Prostate gland (tissue), 2 donors: Measurements from ENCODE around the gene CDHR1. TPM values are rescaled to one million over a fixed set of nuclear protein-coding genes. Genes with fewer than 3 reads are reported as not detected.

Experiments used
- DNase-seq: peaks from one replicate; pipeline ENCODE4 v3.0.0-alpha.2; 2019; ENCODE audit warnings: low spot score
- H3K27ac ChIP-seq, 2 donors: fragments of 200-600 bp; sonication (generic); 2 replicates each; pipeline ENCODE4 v1.5.1; 2017 to 2019
- H3K27me3 ChIP-seq: fragments of 200-600 bp; sonication (generic); replicated peaks from 2 replicates; pipeline ENCODE4 v1.5.1; 2019; ENCODE audit not compliant: insufficient read depth
- H3K36me3 ChIP-seq, 2 donors: fragments of 200-600 bp; sonication (generic); 1 replicate in 1 of 2; 2 replicates in 1 of 2; pipeline versions ENCODE4 v1.5.1 to v1.8.1; 2017 to 2019
- H3K4me1 ChIP-seq: fragments of 200-600 bp; sonication (generic); replicated peaks from 2 replicates; pipeline ENCODE4 v1.5.1; 2019
- H3K4me3 ChIP-seq, 2 donors: fragments of 200-600 bp; sonication (generic); 2 replicates each; pipeline ENCODE4 v1.5.1; 2017 to 2019
- H3K9me3 ChIP-seq: fragments of 200-600 bp; sonication (generic); 2 replicates; pipeline ENCODE4 v1.5.1; 2017
- CTCF ChIP-seq, 4 experiments: fragments of 200-600 bp in 2 of 4; fragments of 450-650 bp in 2 of 4; sonication (generic) in 2 of 4; IDR thresholded peaks; 1 replicate in 3 of 4; 2 replicates in 1 of 4; pipeline ENCODE4 v1.5.1; 2016 to 2019; ENCODE audit warnings: antibody characterized with exemption in 4 of 4, mild to moderate bottlenecking in 2 of 4, moderate library complexity in 2 of 4
- POLR2A ChIP-seq: fragments of 450-650 bp; IDR thresholded peaks from one replicate; pipeline ENCODE4 v1.6.1; 2016; ENCODE audit warnings: antibody characterized with exemption, mild to moderate bottlenecking
- POLR2AphosphoS5 ChIP-seq: sonication (generic); formaldehyde crosslinking; IDR thresholded peaks from one replicate; pipeline ENCODE4 v1.6.1; 2017; ENCODE audit warnings: antibody characterized with exemption
- WGBS: methylation state at CpG from one replicate; pipeline ENCODE4 v1.1.5; 2018; 5-methylcytosine and 5-hydroxymethylcytosine counted together
- intact Hi-C: fragments of 100-400 bp; cut with DNase I; formaldehyde crosslinking; loops from one replicate; pipeline ENCODE4 v1.14.2; 2022
- total RNA-seq, 2 donors: library from RNA; depleted of rRNA; stranded (reverse); fragments of >200 nt; gene quantifications; one replicate each; pipeline ENCODE4 v1.1.0, GENCODE V29; 2016

CDHR1 gene
- total RNA-seq, 2 donors from 2014 or later, result 0.45 to 0.82 TPM

DNA sequence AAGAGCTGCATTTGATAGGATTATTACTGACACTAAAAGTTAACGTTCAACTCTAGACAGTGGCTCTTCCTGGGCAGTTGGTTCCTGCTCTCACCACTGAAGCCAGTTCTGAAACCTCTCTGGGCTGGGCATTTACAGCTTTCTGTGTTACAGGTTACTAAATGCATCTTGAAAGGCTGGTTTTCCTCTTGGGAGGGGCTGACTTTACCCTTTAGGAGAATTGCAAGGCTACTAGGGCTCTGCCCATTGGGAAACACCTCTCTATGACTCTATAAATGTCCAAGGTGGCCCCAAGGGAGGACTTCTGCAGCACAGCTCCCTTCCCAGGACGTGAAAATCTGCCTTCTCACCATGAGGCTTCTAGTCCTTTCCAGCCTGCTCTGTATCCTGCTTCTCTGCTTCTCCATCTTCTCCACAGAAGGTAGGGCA is 20.8 kb upstream of the CDHR1 start, which contains the start of gene GPR15LG:
Gene GPR15LG, plus strand, starts transcription at position 301 of the 429 bp plus-strand sequence. Its CDS starts 51 bp downstream, at position 352.
- Histone ChIP-seq H3K4me3 (no peak within 1 kb of the TSS), H3K4me1 (no peaks in the 10 kb centered on the region), H3K36me3 (no peaks in the 10 kb centered on the region), H3K27me3 (no peaks in the 10 kb centered on the region), H3K9me3 (no peaks in the 10 kb centered on the region), H3K27ac (peak within 1 kb of the TSS; percentile 29 to 60)
- intact Hi-C loops, result no loop called here
- TF ChIP-seq POLR2AphosphoS5, result no peak
- no peak for TF ChIP-seq POLR2A
- no peak for TF ChIP-seq CTCF (IDR thresholded peaks at IDR 0.05)
- no peak for DNase-seq
- 42% methylated on average over 2 of the region's 2 CpGs for WGBS

DNA sequence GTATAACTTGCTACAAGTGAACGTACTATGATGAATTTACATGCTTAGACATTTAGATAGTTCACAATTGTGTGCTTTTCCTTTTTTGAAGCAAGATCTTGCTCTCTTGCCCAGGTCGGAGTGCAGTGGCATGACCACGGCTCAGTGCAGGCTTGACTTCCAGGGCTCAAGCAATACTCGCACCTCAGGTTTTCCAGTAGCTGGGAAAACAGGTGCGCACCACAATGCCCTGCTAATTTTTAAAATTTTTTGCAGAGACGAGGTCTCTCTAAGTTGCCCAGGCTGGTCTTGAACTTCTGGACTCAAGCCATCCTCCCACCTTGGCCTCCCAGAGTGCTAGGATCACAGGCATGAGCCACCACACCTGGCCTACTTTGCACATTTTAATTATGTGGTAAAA is 18.9 kb upstream of the CDHR1 start:
- no peaks in the 10 kb centered on the region for H3K27me3 ChIP-seq
- no peak overlapping the region for H3K4me3 ChIP-seq
- no peak overlapping the region for H3K27ac ChIP-seq
- intact Hi-C loops, result no loop called here
- no peaks in the 10 kb centered on the region for H3K9me3 ChIP-seq
- TF ChIP-seq POLR2A (no peak), POLR2AphosphoS5 (no peak), CTCF (IDR thresholded peaks at IDR 0.05) (no peak)
- DNase-seq, result no peak
- no peaks in the 10 kb centered on the region for H3K4me1 ChIP-seq
- H3K36me3 ChIP-seq, result no peaks in the 10 kb centered on the region
- 95% methylated on average over 6 of the region's 6 CpGs for WGBS

DNA sequence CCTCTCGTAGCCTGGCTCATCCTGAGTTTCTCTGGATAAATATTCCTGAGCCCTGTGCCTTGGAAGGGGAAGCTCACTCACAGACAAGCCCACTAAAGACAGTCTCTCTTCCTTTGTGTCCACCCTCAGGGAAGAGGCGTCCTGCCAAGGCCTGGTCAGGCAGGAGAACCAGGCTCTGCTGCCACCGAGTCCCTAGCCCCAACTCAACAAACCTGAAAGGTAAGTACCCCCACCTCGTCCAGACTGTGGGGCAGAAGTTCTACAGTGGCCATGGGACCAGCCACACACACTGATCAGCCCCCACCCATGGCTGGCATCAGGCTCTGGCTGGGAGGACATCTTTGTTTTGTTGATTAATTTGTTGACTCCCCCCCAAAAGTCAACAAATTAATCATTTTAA is 18.0 kb upstream of the CDHR1 start:
- Histone ChIP-seq H3K9me3 (no peaks in the 10 kb centered on the region), H3K4me1 (no peaks in the 10 kb centered on the region), H3K27me3 (no peaks in the 10 kb centered on the region), H3K27ac (no peak overlapping the region), H3K36me3 (no peaks in the 10 kb centered on the region), H3K4me3 (no peak overlapping the region)
- 55% methylated on average over 4 of the region's 4 CpGs for WGBS
- no peak for DNase-seq
- intact Hi-C loops, result no loop called here
- TF ChIP-seq POLR2A, result no peak
- TF ChIP-seq POLR2AphosphoS5, result no peak
- TF ChIP-seq CTCF (IDR thresholded peaks at IDR 0.05), result no peak

DNA sequence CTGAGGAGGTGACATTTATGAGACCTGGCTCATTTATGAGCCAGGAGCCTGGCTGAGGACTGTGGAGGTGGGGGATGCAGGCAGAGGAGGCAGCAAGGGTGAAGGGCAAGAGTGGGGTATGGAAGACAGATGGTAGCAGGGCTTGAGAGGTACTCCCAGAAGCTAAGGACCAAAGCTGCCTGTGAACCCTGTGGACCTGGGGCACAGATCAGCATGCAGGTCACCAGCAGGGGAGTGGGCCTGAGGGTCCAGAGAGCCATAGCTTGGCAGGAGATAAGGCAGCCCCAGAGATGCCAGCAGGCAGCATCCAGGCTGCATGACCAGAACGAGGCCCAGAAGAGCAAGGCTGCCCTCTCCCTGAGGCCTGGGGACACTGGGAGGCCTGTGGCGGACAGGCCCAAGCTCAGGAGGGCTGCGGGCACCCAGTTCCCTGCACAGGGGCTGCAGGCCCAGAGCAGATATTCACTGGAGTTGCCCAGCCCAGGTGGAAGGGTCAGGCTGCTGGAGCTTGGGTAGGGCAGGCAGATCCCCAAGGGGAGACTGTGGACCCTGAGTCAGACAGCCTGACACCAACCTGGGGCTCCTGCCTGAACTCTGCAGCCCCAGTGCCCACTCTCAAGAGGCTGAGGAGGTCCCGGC is 17.4 kb upstream of the CDHR1 start:
- TF ChIP-seq CTCF (IDR thresholded peaks at IDR 0.05) (no peak), POLR2A (no peak), POLR2AphosphoS5 (no peak)
- Histone ChIP-seq H3K4me3 (no peak overlapping the region), H3K9me3 (no peaks in the 10 kb centered on the region), H3K27me3 (no peaks in the 10 kb centered on the region), H3K27ac (no peak overlapping the region), H3K4me1 (no peaks in the 10 kb centered on the region), H3K36me3 (no peaks in the 10 kb centered on the region)
- WGBS, result 71% methylated on average over 4 of the region's 4 CpGs
- no peak for DNase-seq
- intact Hi-C loops, result no loop called here

DNA sequence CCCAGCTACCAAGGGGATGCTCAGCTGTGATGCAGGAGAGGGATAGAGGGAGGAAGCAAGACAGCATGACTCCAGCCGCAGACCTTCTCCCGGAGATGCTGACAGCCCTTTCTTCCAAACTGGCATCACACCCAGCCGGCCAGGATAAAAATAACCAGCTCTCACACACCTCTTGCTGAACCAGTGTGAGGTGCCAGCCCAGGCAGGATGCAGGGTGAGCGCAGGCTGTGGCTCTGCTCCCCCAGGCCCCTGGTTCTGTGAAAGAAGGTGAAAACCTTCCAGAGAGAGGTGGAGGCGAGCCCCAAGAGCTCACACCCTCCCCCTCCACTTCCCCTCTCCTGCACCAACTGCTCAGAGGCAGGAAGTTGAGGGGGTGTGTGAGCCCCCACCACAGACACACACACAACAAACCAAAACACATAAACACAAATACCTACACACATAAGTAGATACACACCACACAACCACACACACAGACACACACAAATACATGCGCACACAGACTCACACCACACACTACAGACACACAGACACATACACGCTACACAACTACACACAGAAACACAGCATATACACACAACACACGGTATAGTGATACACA is 16.7 kb upstream of the CDHR1 start:
- H3K4me3 ChIP-seq, result no peak overlapping the region
- H3K9me3 ChIP-seq, result no peaks in the 10 kb centered on the region
- no peaks in the 10 kb centered on the region for H3K36me3 ChIP-seq
- intact Hi-C loops, result no loop called here
- TF ChIP-seq POLR2A (no peak), POLR2AphosphoS5 (no peak), CTCF (IDR thresholded peaks at IDR 0.05) (no peak)
- H3K27ac ChIP-seq, result no peak overlapping the region
- WGBS, result 49% methylated on average over 8 of the region's 8 CpGs
- no peaks in the 10 kb centered on the region for H3K27me3 ChIP-seq
- no peaks in the 10 kb centered on the region for H3K4me1 ChIP-seq
- peak; percentile 34 for DNase-seq
